Psoas muscle (tissue), 8 donors: ENCODE measurements around the gene MBD5. TPM values are rescaled to one million over a fixed set of nuclear protein-coding genes. Genes with fewer than 3 reads are reported as not detected.

ENCODE experiments used
- ATAC-seq, 4 donors: fragments of 200-7000 bp; cut with Tn5 transposase; one replicate each; pipeline ENCODE4 v1.9.1; 2020; ENCODE audit warnings: moderate library complexity in 3 of 4, mild to moderate bottlenecking in 2 of 4
- DNase-seq, 2 donors: peaks; one replicate each; pipeline ENCODE4 v3.0.0-alpha.2; 2020
- H3K27ac ChIP-seq: fragments of 200-600 bp; one replicate; pipeline ENCODE4 v1.8.0; 2022
- H3K27me3 ChIP-seq, 3 donors: fragments of 200-600 bp in 1 of 3; one replicate each; pipeline versions ENCODE4 v1.6.1 to v1.8.0; 2013 to 2022; ENCODE audit warnings: low read length in 2 of 3, mild to moderate bottlenecking in 2 of 3, moderate library complexity in 1 of 3; ENCODE audit not compliant: insufficient read depth in 3 of 3
- H3K36me3 ChIP-seq, 2 donors: fragments of 200-600 bp in 1 of 2; one replicate each; pipeline versions ENCODE4 v1.6.1 to v1.8.0; 2013 to 2022; ENCODE audit warnings: low read depth in 1 of 2, mild to moderate bottlenecking in 1 of 2, moderate library complexity in 1 of 2; ENCODE audit not compliant: insufficient read depth in 1 of 2
- H3K4me1 ChIP-seq: fragments of 200-600 bp; one replicate; pipeline ENCODE4 v1.8.0; 2022
- H3K4me3 ChIP-seq: fragments of 200-600 bp; one replicate; pipeline ENCODE4 v1.8.0; 2022; ENCODE audit warnings: mild to moderate bottlenecking
- H3K9me3 ChIP-seq: fragments of 200-600 bp; one replicate; pipeline ENCODE4 v1.8.0; 2022
- WGBS, 3 donors: extraction: QIAGEN DNeasy Blood & Tissue Kit; methylation state at CpG; one replicate each; pipeline versions ENCODE4 v1.1.6 to v1.1.7; 2013; 5-methylcytosine and 5-hydroxymethylcytosine counted together
- intact Hi-C, 2 donors: fragments of 100-400 bp; cut with DNase I; formaldehyde crosslinking; loops; one replicate each; pipeline versions ENCODE4 v1.11.0 to v1.14.2; 2022
- polyA plus RNA-seq, 3 donors: library from polyadenylated mRNA; stranded (reverse); fragments of 200-250 nt; gene quantifications; one replicate each; pipeline ENCODE4 v1.2.3, GENCODE V29; 2013
- total RNA-seq, 4 donors: library from RNA; stranded (reverse); fragmentation: NEBNext Ultra II Directional in 2 of 4; extraction: Animal tissue kit (Norgen Biotek cat#: 25700) in 2 of 4; gene quantifications; one replicate each; pipeline versions ENCODE4 v1.2.1 to v1.2.4, GENCODE V29; 2021 to 2023
- TF ChIP-seq, protein P1 (sequence below): fragments of 200-600 bp; IDR thresholded peaks from one replicate; pipeline ENCODE4 v1.8.0; 2022; ENCODE audit warnings: antibody characterized with exemption
- donor health status: healthy with polysubstance abuse.
- donor health status: DM: no; HTN: no; CAD: no; lungs with moderate emphysema.
- donor health status: Bipolar disorder and iron deficiency.
- donor health status: healthy.
- donor health status: DM: yes; HTN: yes; CAD: no.
- donor health status: DM: no; HTN: no; CAD: no.
- donor health status: DM: no; HTN: no; CAD: no.
- donor health status: DM: yes; HTN: yes; CAD: no.

The MBD5 gene
- total and polyA plus RNA-seq, 7 donors = 3.2 to 36.5 (median 17.5) TPM

- H3K27ac ChIP-seq = no peak overlapping the region
- intact Hi-C loops = no loop called here
- DNase-seq (no peak), ATAC-seq (no peak)
- 51 to 73% (median 69%) methylated on average over 3 of the region's 3 CpGs for WGBS, 3 donors
- H3K27me3 ChIP-seq = no peaks in the 10 kb centered on the region
- TF ChIP-seq, protein P1, sequence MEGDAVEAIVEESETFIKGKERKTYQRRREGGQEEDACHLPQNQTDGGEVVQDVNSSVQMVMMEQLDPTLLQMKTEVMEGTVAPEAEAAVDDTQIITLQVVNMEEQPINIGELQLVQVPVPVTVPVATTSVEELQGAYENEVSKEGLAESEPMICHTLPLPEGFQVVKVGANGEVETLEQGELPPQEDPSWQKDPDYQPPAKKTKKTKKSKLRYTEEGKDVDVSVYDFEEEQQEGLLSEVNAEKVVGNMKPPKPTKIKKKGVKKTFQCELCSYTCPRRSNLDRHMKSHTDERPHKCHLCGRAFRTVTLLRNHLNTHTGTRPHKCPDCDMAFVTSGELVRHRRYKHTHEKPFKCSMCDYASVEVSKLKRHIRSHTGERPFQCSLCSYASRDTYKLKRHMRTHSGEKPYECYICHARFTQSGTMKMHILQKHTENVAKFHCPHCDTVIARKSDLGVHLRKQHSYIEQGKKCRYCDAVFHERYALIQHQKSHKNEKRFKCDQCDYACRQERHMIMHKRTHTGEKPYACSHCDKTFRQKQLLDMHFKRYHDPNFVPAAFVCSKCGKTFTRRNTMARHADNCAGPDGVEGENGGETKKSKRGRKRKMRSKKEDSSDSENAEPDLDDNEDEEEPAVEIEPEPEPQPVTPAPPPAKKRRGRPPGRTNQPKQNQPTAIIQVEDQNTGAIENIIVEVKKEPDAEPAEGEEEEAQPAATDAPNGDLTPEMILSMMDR = no peak
- H3K4me3 ChIP-seq = no peak overlapping the region
- H3K4me1 ChIP-seq = no peaks in the 10 kb centered on the region
- H3K9me3 ChIP-seq = no peaks in the 10 kb centered on the region
- H3K36me3 ChIP-seq = no peaks in the 10 kb centered on the region
Measured at GRCh38 chr2:148375214-148375613, 354.3 kb downstream of the MBD5 start.

- no peak overlapping the region for H3K4me3 ChIP-seq
- ATAC-seq = no peak
- H3K9me3 ChIP-seq = no peaks in the 10 kb centered on the region
- H3K27me3 ChIP-seq = no peaks in the 10 kb centered on the region
- no peaks in the 10 kb centered on the region for H3K36me3 ChIP-seq
- DNase-seq = no peak
- no peaks in the 10 kb centered on the region for H3K4me1 ChIP-seq
- H3K27ac ChIP-seq = no peak overlapping the region
- intact Hi-C loops = no loop called here
- TF ChIP-seq, protein P1 = no peak
- 74 to 78% (median 76%) methylated on average over 1 of the region's 1 CpG for WGBS, 3 donors
Measured at GRCh38 chr2:148391324-148391723, 370.4 kb downstream of the MBD5 start.

- no peaks in the 10 kb centered on the region for H3K27me3 ChIP-seq
- no peak for ATAC-seq
- 95 to 98% (median 95%) methylated on average over 1 of the region's 1 CpG for WGBS, 3 donors
- H3K4me3 ChIP-seq = no peak overlapping the region
- DNase-seq = no peak
- H3K4me1 ChIP-seq = no peaks in the 10 kb centered on the region
- no peak overlapping the region for H3K27ac ChIP-seq
- TF ChIP-seq, protein P1 = no peak
- no peaks in the 10 kb centered on the region for H3K36me3 ChIP-seq
- H3K9me3 ChIP-seq = no peaks in the 10 kb centered on the region
- intact Hi-C loops = no loop called here
Measured at GRCh38 chr2:148402786-148403185, 381.9 kb downstream of the MBD5 start.

DNA sequence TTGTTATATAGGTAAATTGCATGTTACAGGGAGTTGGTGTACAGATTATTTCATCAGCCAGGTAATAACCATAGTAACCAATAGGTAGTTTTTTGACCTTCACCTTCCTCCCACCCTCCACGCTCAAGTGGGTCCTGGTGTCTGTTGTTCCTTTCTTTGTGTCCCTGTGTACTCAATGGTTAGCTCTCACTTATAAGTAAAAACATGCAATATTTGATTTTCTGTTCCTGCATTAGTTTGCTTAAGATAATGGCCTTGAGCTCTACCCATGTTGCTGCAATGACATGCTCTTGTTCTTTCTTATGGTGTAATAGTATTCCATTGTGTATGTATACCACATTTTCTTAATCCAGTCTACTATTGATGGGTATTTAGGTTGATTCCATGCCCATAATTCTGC is 390.0 kb downstream of the MBD5 start:
- Histone ChIP-seq H3K27ac (no peak overlapping the region), H3K4me1 (no peaks in the 10 kb centered on the region), H3K9me3 (peaks cover 19% of the 10 kb centered on the region), H3K36me3 (no peaks in the 10 kb centered on the region), H3K27me3 (no peaks in the 10 kb centered on the region), H3K4me3 (no peak overlapping the region)
- DNase-seq (no peak), ATAC-seq (no peak)
- intact Hi-C loops = no loop called here
- 88 to 96% (median 94%) methylated on average over 1 of the region's 1 CpG for WGBS, 3 donors
- TF ChIP-seq, protein P1 = no peak

GRCh38 chr2:148416248-148416647 is 395.4 kb downstream of the MBD5 start:
- TF ChIP-seq, protein P1 = no peak
- no peak overlapping the region for H3K27ac ChIP-seq
- peaks cover 19% of the 10 kb centered on the region for H3K9me3 ChIP-seq
- H3K4me1 ChIP-seq = no peaks in the 10 kb centered on the region
- no peak for ATAC-seq
- WGBS, 3 donors = 94 to 97% (median 94%) methylated on average over 1 of the region's 1 CpG
- no peaks in the 10 kb centered on the region for H3K27me3 ChIP-seq
- no peak for DNase-seq
- no peaks in the 10 kb centered on the region for H3K36me3 ChIP-seq
- intact Hi-C loops = no loop called here
- no peak overlapping the region for H3K4me3 ChIP-seq
